HG03342 (cell line): ENCODE data around the gene KCNQ2.
"Not testable (repeated sequence)": the region's sequence is repeated elsewhere in the genome, so short reads cannot be mapped to it uniquely, and the experiment has no call there.

Source experiments
- ATAC-seq: cut with Tn5 transposase; IDR thresholded peaks from one replicate; pipeline ENCODE4 v1.9.1; 2021; ENCODE audit warnings: mild to moderate bottlenecking, moderate library complexity; ENCODE audit not compliant: unreplicated experiment

KCNQ2 gene

DNA sequence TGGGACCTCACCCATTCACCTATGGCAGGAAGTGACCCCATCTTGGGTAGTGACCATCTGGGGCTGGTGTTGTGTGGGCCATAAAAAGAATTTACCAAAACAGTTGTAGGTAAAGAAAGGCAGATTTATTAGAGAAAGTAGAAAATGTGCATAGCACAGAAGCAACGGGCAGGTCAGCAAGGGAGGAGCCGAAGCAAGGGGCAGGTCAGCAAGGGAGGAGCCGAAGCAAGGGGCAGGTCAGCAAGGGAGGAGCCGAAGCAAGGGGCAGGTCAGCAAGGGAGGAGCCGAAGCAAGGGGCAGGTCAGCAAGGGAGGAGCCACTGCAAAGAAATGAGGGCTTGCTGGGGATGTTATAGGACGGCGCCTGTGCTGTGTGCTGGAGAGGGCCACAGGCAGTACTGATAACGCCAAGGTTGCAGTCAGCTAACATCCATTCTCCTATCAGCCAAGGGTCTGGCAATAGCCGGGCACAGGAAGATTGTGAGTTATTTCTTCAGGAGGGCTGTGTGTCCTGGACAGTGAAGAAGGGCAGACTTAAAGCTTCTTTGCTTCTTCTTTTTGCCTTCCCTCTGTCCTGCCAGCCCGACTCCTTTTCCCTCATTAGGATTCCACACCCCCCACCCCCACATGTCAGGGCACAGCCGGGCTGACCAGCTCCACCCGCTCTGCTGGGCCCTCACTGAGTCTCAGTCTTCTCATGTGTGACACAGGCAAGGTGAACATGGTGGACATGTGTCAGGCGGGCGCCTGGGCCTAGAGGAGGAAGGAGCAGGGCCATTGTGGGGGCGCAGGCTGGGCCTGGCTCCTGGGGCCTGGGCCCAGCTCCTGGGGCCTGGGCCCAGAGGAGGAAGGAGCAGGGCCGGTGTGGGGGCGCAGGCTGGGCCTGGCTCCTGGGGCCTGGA, 79.7 kb downstream of the KCNQ2 start:
- ATAC-seq: no peak

DNA sequence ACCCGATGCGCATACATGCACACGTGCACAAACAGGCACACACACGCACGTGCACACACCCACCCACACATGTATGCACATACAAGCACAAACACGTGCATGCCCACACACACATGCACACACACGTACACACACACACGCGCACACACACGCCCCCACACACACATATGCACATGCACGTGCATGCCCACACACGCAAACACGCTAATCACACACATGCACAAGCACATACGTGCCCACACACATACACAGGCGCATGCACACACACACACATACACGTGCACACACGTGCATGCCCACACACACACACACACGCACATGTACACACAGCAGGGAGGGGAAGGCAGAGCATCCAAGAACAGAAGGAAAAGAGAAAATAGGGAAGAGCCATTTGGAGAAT, 84.5 kb downstream of the KCNQ2 start:
- ATAC-seq: no peak

DNA sequence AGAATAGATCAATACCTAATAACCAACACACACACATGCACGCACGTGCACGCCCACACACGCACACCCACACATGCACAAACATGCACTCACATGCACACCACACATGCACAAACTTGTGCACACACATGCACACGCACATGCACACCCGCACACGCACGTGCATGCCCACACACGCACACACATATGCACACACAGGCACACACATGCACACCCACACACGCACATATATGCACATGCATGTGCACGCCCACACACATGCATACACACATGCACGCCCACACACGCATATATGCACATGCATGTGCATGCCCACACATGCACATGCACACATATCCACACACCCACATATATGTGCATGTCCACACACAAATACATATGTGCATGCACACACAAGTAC, 85.1 kb downstream of the KCNQ2 start:
- no peak for ATAC-seq

GRCh38 chr20:63386491-63386890, 86.0 kb downstream of the KCNQ2 start:
- no peak for ATAC-seq

DNA sequence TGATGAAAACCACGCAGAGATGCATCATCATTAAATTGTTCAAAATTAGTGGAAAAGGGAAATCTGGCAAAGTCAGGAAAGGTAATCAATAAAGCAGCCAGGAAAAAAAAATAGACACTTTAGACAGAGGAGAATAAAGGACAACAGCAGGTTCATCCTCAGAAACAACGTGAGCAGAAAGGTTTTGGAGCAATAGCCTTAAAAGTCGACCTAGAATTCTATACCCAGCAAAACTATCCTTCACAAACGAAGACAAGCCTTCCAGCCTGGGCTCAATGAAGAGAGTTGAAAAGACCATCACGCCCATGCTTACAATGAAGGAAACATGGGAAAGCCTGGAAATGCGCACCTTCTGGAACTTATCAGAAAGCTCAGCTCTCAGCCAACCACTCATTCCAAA, 86.6 kb downstream of the KCNQ2 start:
- no peak for ATAC-seq

- no peak for ATAC-seq
Measured at GRCh38 chr20:63384336-63384735, 88.1 kb downstream of the KCNQ2 start.

DNA sequence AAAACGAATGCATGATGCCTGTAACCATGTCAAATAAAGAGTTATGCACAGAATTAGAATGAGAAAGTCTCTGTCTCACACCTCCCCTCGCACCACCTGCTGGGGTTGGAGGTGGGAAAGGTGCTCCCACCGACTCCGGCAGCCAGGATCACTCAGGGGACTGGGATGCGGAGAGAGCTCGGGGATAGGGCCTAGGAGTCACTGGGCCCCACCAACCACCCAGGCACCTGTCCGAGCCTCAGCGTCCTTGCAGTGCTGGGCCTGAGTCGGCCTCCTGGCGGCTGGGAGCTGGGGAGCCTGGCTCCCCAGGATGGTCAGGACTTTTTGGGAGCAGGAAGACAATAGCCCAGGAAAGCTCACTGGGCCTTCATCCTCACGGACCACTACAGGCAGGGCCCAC, 88.9 kb downstream of the KCNQ2 start:
- no peak for ATAC-seq

DNA sequence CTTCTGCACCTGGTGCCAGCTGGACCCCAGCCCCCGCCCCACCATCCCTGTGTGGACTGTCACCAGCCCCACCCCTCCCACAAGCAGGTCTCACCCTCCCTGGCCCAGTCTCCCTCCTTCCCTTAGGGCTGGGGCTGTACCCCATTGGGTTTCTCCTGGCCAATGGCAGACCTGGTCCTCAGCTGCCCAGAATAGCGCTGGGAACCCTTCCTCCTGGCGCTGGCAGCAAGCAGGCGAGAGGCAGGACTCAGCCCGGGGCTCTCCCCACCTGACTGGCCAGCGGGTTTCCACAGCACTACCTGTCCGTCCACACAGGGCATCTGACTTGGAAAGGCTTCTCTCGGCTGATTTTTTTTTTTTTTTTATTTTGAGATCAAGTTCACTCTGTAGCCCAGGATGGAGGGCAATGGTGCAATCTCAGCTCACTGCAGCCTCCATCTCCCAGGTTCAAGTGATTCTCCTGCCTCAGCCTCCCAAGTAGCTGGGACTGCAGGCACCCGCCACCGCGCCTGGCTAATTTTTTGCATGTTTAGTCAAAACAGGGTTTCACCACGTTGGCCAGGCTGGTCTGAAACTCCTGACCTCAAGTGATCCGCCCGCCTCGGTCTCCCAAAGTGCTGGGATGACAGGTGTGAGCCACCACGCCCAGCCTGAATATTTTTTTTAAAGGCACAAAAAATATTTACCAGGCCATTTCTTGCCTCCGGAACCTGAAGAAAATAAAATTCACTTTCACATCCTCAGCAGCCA, 89.7 kb downstream of the KCNQ2 start:
- ATAC-seq: no peak

DNA sequence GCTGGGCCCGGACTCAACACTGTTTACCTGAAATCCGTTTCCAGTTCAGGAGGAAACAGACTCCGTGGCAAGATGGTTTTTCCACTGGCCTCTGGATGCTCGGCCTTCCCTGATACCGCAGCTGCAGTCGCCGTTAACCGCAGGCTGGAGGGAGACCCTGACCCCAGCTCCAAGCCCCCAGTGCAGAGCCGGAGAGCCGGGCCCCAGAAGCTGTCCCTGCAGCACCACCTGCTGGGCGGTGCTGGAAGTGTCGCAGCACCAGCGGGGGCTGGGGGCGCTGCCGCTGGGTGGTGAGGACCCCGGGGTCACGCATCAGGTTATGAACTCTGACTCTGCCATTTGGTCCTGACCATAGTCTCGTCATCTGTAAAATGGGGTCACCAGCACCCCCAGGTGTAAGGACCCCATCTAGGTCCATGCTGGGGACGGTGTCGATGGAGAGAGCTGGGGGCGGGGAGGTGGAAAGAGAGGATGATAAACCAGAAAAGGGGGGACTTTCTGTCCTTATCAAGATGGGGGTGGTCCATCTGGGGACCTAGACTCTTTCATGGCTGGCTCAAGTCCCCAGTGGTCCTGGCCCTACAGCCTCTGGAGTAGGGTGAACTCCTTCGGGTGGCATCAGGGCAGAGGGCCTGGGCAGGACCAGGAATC, 90.5 kb downstream of the KCNQ2 start:
- ATAC-seq: no peak

GRCh38 chr20:63380346-63380870, 92.0 kb downstream of the KCNQ2 start:
- no peak for ATAC-seq

- ATAC-seq: not testable (repeated sequence)
Measured at GRCh38 chr20:63379872-63380271, 92.6 kb downstream of the KCNQ2 start.

DNA sequence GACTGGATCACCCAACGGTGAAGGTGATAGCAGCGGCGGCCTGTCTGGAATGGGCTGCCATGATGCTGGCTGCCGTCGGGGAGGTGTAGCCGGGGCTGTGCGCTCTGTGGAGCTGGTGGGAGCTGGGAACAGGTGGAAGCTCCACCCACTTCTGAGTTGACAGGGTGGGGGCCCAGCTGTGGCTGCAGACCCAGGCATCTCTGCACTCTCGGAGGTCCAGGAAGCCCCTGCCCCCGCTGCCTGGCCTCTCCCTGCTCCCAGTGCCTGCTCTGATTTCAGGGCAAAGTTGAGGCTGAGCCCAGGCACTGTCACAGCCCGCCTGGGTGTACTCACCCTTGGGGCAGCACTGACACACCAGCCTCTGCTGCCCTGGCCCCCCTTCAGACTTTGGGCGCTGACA, 93.2 kb downstream of the KCNQ2 start:
- no peak for ATAC-seq

- ATAC-seq: no peak
Measured at GRCh38 chr20:63378626-63379025, 93.8 kb downstream of the KCNQ2 start.

GRCh38 chr20:63377951-63378381, 94.5 kb downstream of the KCNQ2 start:
- no peak for ATAC-seq

DNA sequence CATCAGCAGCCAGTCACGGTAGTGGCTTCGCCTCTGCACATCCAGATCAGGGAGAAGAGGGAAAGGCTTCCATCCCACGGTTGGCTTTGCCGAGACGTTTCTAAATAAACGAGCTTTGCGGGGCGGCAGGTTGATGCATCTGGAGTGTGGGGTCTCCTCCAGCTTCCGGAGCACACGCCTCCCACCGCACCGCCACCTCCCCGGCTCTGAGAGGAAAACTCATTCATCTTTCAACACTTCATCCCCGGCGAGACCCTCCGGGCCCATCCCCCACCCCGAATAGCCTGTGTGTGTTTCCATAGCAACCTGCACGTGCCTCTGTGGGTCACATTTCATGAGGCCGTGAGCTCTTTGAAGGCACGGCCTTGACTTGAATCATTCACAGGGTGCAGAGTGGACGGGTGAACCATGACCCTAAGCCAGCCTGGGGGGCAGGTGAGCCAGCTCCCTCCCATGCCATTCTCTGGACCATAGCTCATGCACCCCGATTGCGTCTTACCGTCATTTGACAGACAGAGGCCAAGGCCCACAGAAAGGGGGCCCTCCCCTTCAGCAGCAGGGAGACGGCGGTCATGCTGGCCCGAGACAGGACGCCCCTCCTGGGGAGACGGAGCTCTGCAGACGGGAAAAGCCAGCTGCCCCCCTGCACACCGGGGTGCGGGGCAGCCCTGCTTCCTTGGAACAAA, 95.1 kb downstream of the KCNQ2 start:
- no peak for ATAC-seq

DNA sequence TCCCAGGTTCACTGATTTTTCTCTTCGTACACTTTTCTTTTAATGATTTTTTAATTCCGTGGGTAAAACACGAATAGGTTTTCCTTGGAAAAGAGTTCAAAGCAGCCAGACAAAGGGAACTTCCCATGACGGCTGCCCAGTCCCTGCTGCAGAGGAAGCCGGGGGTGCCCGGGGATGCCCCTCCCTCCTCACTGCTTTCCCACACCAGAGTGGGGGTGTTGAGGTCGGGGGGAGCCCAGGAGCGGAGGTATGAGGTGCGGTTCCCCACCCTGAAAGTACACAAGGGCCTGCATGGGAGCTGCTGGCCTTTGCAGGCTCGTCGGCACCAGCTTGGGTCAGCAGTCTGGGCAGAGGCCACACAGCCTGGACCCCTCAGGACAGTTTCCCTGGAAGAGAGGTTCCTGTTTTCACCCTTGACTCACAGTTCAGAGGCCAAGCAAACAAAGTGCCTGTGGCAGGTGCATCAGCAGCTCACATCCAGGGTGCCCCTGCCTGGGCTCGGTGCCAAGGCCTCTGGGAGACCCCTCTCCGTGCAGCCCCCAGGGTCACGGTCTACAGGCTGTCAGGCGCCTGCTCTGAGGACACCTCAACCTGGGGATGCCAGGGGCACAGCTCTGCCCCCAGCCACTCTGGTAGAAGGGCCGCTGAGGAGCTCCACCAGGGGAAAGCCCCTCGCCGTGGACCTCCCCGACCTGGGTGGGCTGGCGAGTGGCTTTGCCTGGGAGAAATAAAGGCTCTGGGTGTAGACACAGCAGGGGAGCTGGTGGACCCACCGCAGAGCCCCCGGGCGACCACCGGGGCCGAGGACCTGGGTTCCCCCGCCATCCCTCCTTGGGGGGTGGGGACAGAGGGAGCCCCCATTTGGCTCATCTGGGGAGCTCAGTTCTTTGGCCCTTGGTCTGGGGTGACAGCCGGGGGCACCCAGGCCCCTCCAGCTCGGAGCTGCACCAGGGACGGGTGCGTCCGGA, 95.9 kb downstream of the KCNQ2 start:
- no peak for ATAC-seq

DNA sequence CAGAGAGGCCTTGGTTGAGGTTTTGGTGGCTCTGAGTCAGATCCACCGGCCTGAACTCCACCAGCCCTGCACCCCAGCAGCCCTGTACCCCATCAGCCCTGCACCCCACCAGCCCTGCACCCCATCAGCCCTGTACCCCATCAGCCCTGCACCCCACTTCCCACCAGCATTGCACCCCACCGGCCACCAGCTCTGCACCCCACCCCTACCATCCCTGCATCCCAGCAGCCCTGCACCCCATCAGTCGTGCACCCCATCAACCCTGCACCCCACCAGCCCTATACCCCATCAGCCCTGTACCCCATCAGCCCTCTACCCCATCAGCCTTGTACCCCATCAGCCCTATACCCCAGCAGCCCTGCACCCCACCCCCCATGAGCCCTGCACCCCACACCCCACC, 97.0 kb downstream of the KCNQ2 start:
- ATAC-seq: no peak

DNA sequence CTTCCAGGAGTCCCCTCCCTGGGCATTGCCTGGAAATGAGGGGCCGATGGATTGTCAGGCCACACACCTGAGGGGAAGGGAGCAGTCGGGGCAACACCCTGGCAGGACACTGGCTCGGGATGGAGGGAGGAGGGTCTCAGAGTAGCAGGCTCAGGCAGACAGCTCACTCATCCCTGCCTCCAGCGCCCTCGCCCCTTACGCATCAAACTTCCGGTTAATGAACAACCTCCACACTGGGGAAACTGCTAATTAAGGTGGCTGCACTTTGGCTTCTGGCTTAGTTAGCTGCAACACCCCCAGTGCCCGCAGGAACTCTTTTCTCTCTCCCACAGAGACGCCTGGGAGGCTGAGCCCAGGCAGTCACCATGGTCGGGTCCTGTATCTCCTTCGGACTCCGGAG, 98.0 kb downstream of the KCNQ2 start:
- ATAC-seq: no peak

DNA sequence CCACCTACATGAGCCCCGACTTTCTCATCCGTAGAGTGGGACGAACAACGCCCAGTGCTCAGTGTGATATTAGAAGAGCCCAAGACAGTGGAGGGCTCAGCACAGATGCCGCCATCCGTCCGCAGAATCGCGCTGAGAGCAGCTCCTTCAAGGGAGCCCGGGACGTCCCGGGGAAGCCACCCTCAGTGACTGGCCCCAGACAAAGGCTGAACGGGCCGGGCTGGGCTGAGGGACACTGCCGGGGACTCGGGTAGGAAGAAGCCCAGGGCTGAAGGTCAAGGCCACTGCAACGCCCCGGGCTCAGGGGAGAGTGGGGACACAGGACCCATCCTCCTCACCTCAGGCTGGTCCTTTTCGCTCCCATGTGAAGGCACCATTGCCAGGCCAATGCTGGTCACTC, 98.5 kb downstream of the KCNQ2 start:
- ATAC-seq: no peak
